ENCODE results near the gene STAM2. TPM values are rescaled to one million over a fixed set of nuclear protein-coding genes. Genes with fewer than 3 reads are reported as not detected.
"Not testable (repeated sequence)": the region's sequence is repeated elsewhere in the genome, so short reads cannot be mapped to it uniquely, and the experiment has no call there.

STAM2 gene
- total and polyA plus RNA-seq, 2 experiments from 2014 or later: 13.1 to 41.0 TPM

GRCh38 chr2:152162141-152162540 lies 13.4 kb downstream of the STAM2 start:
- Histone ChIP-seq H3K4me3 (no peak overlapping the region), H3K9me2 (replicated peaks; ENCODE audit: insufficient read depth) (no peaks in the 10 kb centered on the region), H3K36me3 (replicated peaks; ENCODE audit: insufficient read depth, low read depth) (no peaks in the 10 kb centered on the region), H3K9me3 (ENCODE audit: low read depth) (no peaks in the 10 kb centered on the region), H2AFZ (no peak overlapping the region), H3K27me3 (no peaks in the 10 kb centered on the region), H3K4me2 (no peak overlapping the region), H4K20me1 (ENCODE audit: insufficient read depth, poor library complexity, severe bottlenecking) (peaks cover 4% of the 10 kb centered on the region), H3K79me2 (peaks cover 85% of the 10 kb centered on the region), H3K27ac (no peak overlapping the region), H3K4me1 (ENCODE audit: insufficient read depth) (no peaks in the 10 kb centered on the region)
- TF ChIP-seq EZH2phosphoT487 (IDR thresholded peaks at IDR 0.05; ENCODE audit: low read depth, severe bottlenecking, unreplicated experiment) (no peak), EZH2 (IDR thresholded peaks at IDR 0.05; ENCODE audit: borderline replicate concordance) (no peak), CTCF (IDR thresholded peaks at IDR 0.05; ENCODE audit: poor library complexity) (no peak)
- DNase-seq (ENCODE audit: low spot score): no peak
- WGBS (ENCODE audit: low lambda C conversion rate, missing lambda C conversion rate): 97% methylated on average over 3 of the region's 3 CpGs

GRCh38 chr2:152161598-152161997 lies 14.0 kb downstream of the STAM2 start:
- TF ChIP-seq CTCF (IDR thresholded peaks at IDR 0.05; ENCODE audit: poor library complexity) (no peak), EZH2 (IDR thresholded peaks at IDR 0.05; ENCODE audit: borderline replicate concordance) (no peak), EZH2phosphoT487 (IDR thresholded peaks at IDR 0.05; ENCODE audit: low read depth, severe bottlenecking, unreplicated experiment) (no peak)
- no peak overlapping the region for H3K4me3 ChIP-seq
- DNase-seq (ENCODE audit: low spot score): no peak
- H3K36me3 ChIP-seq (replicated peaks; ENCODE audit: insufficient read depth, low read depth): no peaks in the 10 kb centered on the region
- WGBS (ENCODE audit: low lambda C conversion rate, missing lambda C conversion rate): 85% methylated on average over 4 of the region's 4 CpGs
- peaks cover 85% of the 10 kb centered on the region for H3K79me2 ChIP-seq
- H2AFZ ChIP-seq: no peak overlapping the region
- no peaks in the 10 kb centered on the region for H3K9me3 ChIP-seq (ENCODE audit: low read depth)
- H3K4me2 ChIP-seq: no peak overlapping the region
- no peaks in the 10 kb centered on the region for H3K27me3 ChIP-seq
- no peaks in the 10 kb centered on the region for H3K4me1 ChIP-seq (ENCODE audit: insufficient read depth)
- H4K20me1 ChIP-seq (ENCODE audit: insufficient read depth, poor library complexity, severe bottlenecking): peaks cover 7% of the 10 kb centered on the region
- no peaks in the 10 kb centered on the region for H3K9me2 ChIP-seq (replicated peaks; ENCODE audit: insufficient read depth)
- no peak overlapping the region for H3K27ac ChIP-seq

GRCh38 chr2:152160378-152160777 lies 15.2 kb downstream of the STAM2 start:
- peaks cover 17% of the 10 kb centered on the region for H4K20me1 ChIP-seq (ENCODE audit: insufficient read depth, poor library complexity, severe bottlenecking)
- not testable (repeated sequence) for H3K4me2 ChIP-seq; H2AFZ ChIP-seq; H3K4me1 ChIP-seq (ENCODE audit: insufficient read depth); H3K9me2 ChIP-seq (replicated peaks; ENCODE audit: insufficient read depth); H3K27ac ChIP-seq; DNase-seq (ENCODE audit: low spot score); H3K27me3 ChIP-seq; H3K9me3 ChIP-seq (ENCODE audit: low read depth); H3K4me3 ChIP-seq; H3K36me3 ChIP-seq (replicated peaks; ENCODE audit: insufficient read depth, low read depth)
- peaks cover 85% of the 10 kb centered on the region for H3K79me2 ChIP-seq
- 98% methylated on average over 7 of the region's 31 CpGs for WGBS (ENCODE audit: low lambda C conversion rate, missing lambda C conversion rate)

- H4K20me1 ChIP-seq (ENCODE audit: insufficient read depth, poor library complexity, severe bottlenecking): peaks cover 23% of the 10 kb centered on the region
- no peaks in the 10 kb centered on the region for H3K27me3 ChIP-seq
- H3K9me2 ChIP-seq (replicated peaks; ENCODE audit: insufficient read depth): no peaks in the 10 kb centered on the region
- 83% methylated on average over 1 of the region's 1 CpG for WGBS (ENCODE audit: low lambda C conversion rate, missing lambda C conversion rate)
- H3K4me1 ChIP-seq (ENCODE audit: insufficient read depth): no peaks in the 10 kb centered on the region
- H3K4me3 ChIP-seq: no peak overlapping the region
- H3K79me2 ChIP-seq: peaks cover 84% of the 10 kb centered on the region
- no peaks in the 10 kb centered on the region for H3K36me3 ChIP-seq (replicated peaks; ENCODE audit: insufficient read depth, low read depth)
- TF ChIP-seq EZH2 (IDR thresholded peaks at IDR 0.05; ENCODE audit: borderline replicate concordance) (no peak), EZH2phosphoT487 (IDR thresholded peaks at IDR 0.05; ENCODE audit: low read depth, severe bottlenecking, unreplicated experiment) (no peak), CTCF (IDR thresholded peaks at IDR 0.05; ENCODE audit: poor library complexity) (no peak)
- no peak overlapping the region for H2AFZ ChIP-seq
- no peaks in the 10 kb centered on the region for H3K9me3 ChIP-seq (ENCODE audit: low read depth)
- no peak overlapping the region for H3K4me2 ChIP-seq
- H3K27ac ChIP-seq: no peak overlapping the region
- DNase-seq (ENCODE audit: low spot score): no peak
Observed at GRCh38 chr2:152157253-152157652, 18.3 kb downstream of the STAM2 start.

All from hepatocyte (in vitro differentiated cells).